Astrocyte of the spinal cord (primary cell): Measurements from ENCODE around the gene KCTD15.

Experiments
- DNase-seq: peaks from one replicate; pipeline ENCODE4 v3.0.0; 2011; ENCODE audit warnings: low read depth, low spot score
- H3K4me3 ChIP-seq: 2 replicates; pipeline ENCODE4 v1.5.1; 2011; ENCODE audit warnings: low read depth, mild to moderate bottlenecking, low read length, moderate library complexity
- in situ Hi-C: cut with HindIII; loops from 2 replicates; pipeline ENCODE4 v1.10.0; 2017; ENCODE audit warnings: low sequenced_read_pairs
- TF ChIP-seq, protein P1 (sequence below): IDR thresholded peaks from 2 replicates; pipeline ENCODE4 v1.5.1; 2012; ENCODE audit warnings: low read depth, mild to moderate bottlenecking, low read length, inconsistent platforms

Gene KCTD15

GRCh38 chr19:33860312-33861090 is 63.8 kb downstream of the KCTD15 start:
- in situ Hi-C loops = no loop called here
- DNase-seq = no peak
- no peak overlapping the region for H3K4me3 ChIP-seq
- TF ChIP-seq, protein P1, sequence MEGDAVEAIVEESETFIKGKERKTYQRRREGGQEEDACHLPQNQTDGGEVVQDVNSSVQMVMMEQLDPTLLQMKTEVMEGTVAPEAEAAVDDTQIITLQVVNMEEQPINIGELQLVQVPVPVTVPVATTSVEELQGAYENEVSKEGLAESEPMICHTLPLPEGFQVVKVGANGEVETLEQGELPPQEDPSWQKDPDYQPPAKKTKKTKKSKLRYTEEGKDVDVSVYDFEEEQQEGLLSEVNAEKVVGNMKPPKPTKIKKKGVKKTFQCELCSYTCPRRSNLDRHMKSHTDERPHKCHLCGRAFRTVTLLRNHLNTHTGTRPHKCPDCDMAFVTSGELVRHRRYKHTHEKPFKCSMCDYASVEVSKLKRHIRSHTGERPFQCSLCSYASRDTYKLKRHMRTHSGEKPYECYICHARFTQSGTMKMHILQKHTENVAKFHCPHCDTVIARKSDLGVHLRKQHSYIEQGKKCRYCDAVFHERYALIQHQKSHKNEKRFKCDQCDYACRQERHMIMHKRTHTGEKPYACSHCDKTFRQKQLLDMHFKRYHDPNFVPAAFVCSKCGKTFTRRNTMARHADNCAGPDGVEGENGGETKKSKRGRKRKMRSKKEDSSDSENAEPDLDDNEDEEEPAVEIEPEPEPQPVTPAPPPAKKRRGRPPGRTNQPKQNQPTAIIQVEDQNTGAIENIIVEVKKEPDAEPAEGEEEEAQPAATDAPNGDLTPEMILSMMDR = no peak

GRCh38 chr19:33861950-33862349 is 65.3 kb downstream of the KCTD15 start:
- DNase-seq = no peak
- TF ChIP-seq, protein P1 = no peak
- H3K4me3 ChIP-seq = no peak overlapping the region
- in situ Hi-C loops = no loop called here

- H3K4me3 ChIP-seq = no peak overlapping the region
- TF ChIP-seq, protein P1 = no peak
- in situ Hi-C loops = no loop called here
- DNase-seq = no peak
These were observed 66.3 kb downstream of the KCTD15 start for GRCh38 chr19:33862981-33863380.

DNA sequence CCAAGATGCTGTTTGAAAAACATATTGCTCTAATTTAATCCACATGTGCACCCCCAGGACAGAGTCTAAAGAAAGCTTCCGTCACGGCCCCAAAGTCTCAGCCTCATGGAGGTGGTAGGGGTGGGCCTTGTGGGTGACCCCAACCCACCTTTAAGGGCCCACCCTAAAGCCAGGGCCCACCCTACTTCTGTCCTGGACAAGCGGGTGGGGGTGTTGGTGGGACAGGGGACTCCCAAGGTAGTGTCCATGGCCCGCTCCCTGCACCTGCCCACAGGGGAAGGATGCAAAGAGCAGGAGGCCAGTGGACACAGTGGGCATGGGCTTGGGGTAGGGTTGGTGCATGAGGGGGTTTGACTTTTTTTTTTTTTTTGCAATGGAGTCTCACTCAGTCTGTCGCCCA is 66.8 kb downstream of the KCTD15 start:
- TF ChIP-seq, protein P1 = no peak
- in situ Hi-C loops = no loop called here
- no peak for DNase-seq
- no peak overlapping the region for H3K4me3 ChIP-seq

DNA sequence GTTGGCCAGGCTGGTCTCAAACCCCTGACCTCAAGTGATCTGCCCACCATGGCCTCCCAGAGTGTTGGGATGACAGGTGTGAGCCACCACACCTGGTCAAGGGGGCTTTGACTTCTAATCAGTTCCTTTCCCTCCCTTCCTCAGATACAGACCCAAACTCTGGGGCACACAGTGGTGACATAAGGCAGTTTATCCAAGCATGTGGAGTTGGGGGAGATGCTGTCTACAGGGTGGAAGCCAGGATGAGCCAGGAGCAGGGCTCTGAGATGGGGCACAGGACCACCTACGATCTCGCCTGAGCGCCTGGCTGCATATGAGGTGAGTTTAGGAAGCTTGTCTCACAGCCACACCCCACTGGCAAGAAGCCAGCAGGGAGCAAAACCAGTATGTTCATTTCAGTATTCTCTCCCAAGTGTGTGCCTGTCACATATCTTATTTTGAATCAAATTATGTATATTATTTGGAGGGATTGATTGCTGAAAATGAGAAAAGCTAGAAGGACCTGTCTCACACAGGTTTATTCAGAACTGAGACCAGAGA is 67.7 kb downstream of the KCTD15 start:
- no peak overlapping the region for H3K4me3 ChIP-seq
- TF ChIP-seq, protein P1 = no peak
- in situ Hi-C loops = no loop called here
- no peak for DNase-seq

GRCh38 chr19:33865306-33865705 is 68.6 kb downstream of the KCTD15 start:
- TF ChIP-seq, protein P1 = no peak
- no peak overlapping the region for H3K4me3 ChIP-seq
- in situ Hi-C loops = no loop called here
- DNase-seq = no peak
